OCI-LY1 (cell line): ENCODE results near the gene TAAR9.

Experiments used
- H2AFZ ChIP-seq: fragments of 200-600 bp; sonication (generic), shearing (Covaris generic); 2 replicates; pipeline ENCODE4 v1.6.0; 2014; ENCODE audit warnings: antibody characterized with exemption, mild to moderate bottlenecking, low read length
- H3F3A ChIP-seq: fragments of 200-600 bp; sonication (generic), shearing (Covaris generic); 2 replicates; pipeline ENCODE4 v1.6.0; 2014; ENCODE audit warnings: mild to moderate bottlenecking, antibody characterized with exemption, low read length, moderate library complexity; ENCODE audit not compliant: insufficient read depth
- H3K27ac ChIP-seq: fragments of 200-600 bp; sonication (generic); 2 replicates; pipeline ENCODE4 v1.5.1; 2014; ENCODE audit warnings: low read length, mixed run types, mild to moderate bottlenecking, low read depth; ENCODE audit not compliant: poor library complexity, severe bottlenecking
- H3K27me3 ChIP-seq: fragments of 200-600 bp; sonication (generic); 2 replicates; pipeline ENCODE4 v1.6.0; 2014; ENCODE audit warnings: antibody characterized with exemption, mild to moderate bottlenecking, low read length, moderate library complexity; ENCODE audit not compliant: insufficient read depth
- H3K36me3 ChIP-seq: fragments of 200-600 bp; sonication (generic); 2 replicates; pipeline ENCODE4 v1.6.1; 2014; ENCODE audit warnings: mild to moderate bottlenecking, antibody characterized with exemption, low read length, moderate library complexity, mixed read lengths; ENCODE audit not compliant: insufficient read depth
- H3K4me1 ChIP-seq: fragments of 200-600 bp; sonication (generic); 2 replicates; pipeline ENCODE4 v1.5.1; 2014; ENCODE audit warnings: mild to moderate bottlenecking, low read length, moderate library complexity; ENCODE audit not compliant: insufficient read depth, severe bottlenecking
- H3K4me2 ChIP-seq: fragments of 200-600 bp; sonication (generic), shearing (Covaris generic); 2 replicates; pipeline ENCODE4 v1.6.1; 2014; ENCODE audit warnings: low read length
- H3K4me3 ChIP-seq: fragments of 200-600 bp; sonication (generic); 2 replicates; pipeline ENCODE4 v1.5.1; 2014; ENCODE audit warnings: low read length, low read depth, mild to moderate bottlenecking, mixed read lengths; ENCODE audit not compliant: poor library complexity, severe bottlenecking
- H3K79me2 ChIP-seq: fragments of 200-600 bp; shearing (Covaris generic); 2 replicates; pipeline ENCODE4 v1.6.1; 2016; ENCODE audit warnings: mixed run types, low read length, mixed read lengths; ENCODE audit not compliant: insufficient read depth
- H3K9ac ChIP-seq: fragments of 200-600 bp; sonication (generic), shearing (Covaris generic); 2 replicates; pipeline ENCODE4 v1.6.1; 2014; ENCODE audit warnings: mild to moderate bottlenecking, low read length, mixed read lengths
- H3K9me2 ChIP-seq: fragments of 200-600 bp; sonication (generic), shearing (Covaris generic); 2 replicates; pipeline ENCODE4 v1.6.1; 2014; ENCODE audit warnings: low read depth, mild to moderate bottlenecking, low read length, mixed read lengths
- H3K9me3 ChIP-seq: fragments of 200-600 bp; shearing (Covaris generic); 2 replicates; pipeline ENCODE4 v1.6.1; 2014; ENCODE audit warnings: low read length, mixed read lengths
- H4K20me1 ChIP-seq: fragments of 200-600 bp; sonication (generic), shearing (Covaris generic); 2 replicates; pipeline ENCODE4 v1.6.0; 2016; ENCODE audit warnings: mild to moderate bottlenecking, low read length; ENCODE audit not compliant: insufficient read depth
- CTCF ChIP-seq: fragments of 200-600 bp; sonication (generic), shearing (Covaris generic); IDR thresholded peaks from 2 replicates; pipeline ENCODE4 v1.5.1; 2017; ENCODE audit warnings: mild to moderate bottlenecking, antibody characterized with exemption, low read length, moderate library complexity, mixed read lengths
- EZH2 ChIP-seq: fragments of 200-600 bp; sonication (generic), shearing (Covaris generic); IDR thresholded peaks from 2 replicates; pipeline ENCODE4 v1.8.0; 2017; ENCODE audit warnings: borderline replicate concordance, mixed run types, mild to moderate bottlenecking, antibody characterized with exemption, low read length, moderate library complexity, mixed read lengths

Gene TAAR9

GRCh38 chr6:132498638-132499037, 39.4 kb upstream of the TAAR9 start:
- H3K9me3 ChIP-seq, result 0 out of 2 replicates have a peak, but pooled peaks cover 4% of the 10 kb centered on the region
- peak overlapping the region; percentile 75 for H3K27ac ChIP-seq
- peaks cover 70% of the 10 kb centered on the region for H3K4me1 ChIP-seq
- no peak overlapping the region for H3K4me3 ChIP-seq
- no peaks in the 10 kb centered on the region for H3K27me3 ChIP-seq
- H3K36me3 ChIP-seq, result peaks cover 78% of the 10 kb centered on the region
- peak overlapping the region; percentile 15; the same call in 1 of the 2 replicates for H3K4me2 ChIP-seq
- H4K20me1 ChIP-seq, result no peaks in the 10 kb centered on the region
- no peaks in the 10 kb centered on the region for H3K9me2 ChIP-seq
- peaks cover 8% of the 10 kb centered on the region; the same call in 1 of the 2 replicates for H3F3A ChIP-seq
- H3K79me2 ChIP-seq, result peaks cover 36% of the 10 kb centered on the region
- no peak overlapping the region for H2AFZ ChIP-seq
- TF ChIP-seq EZH2, result no peak
- TF ChIP-seq CTCF, result no peak
- H3K9ac ChIP-seq, result no peak overlapping the region

GRCh38 chr6:132499757-132500156, 38.3 kb upstream of the TAAR9 start:
- Histone ChIP-seq H3K4me1 (peaks cover 77% of the 10 kb centered on the region), H3K27ac (peak overlapping the region; percentile 75), H3K9ac (no peak overlapping the region; the same call in 1 of the 2 replicates), H3K79me2 (peaks cover 36% of the 10 kb centered on the region), H3K4me2 (peak overlapping the region; percentile 20; the same call in 1 of the 2 replicates), H3K36me3 (peaks cover 67% of the 10 kb centered on the region), H3F3A (peaks cover 8% of the 10 kb centered on the region; the same call in 1 of the 2 replicates), H3K9me3 (no peaks in the 10 kb centered on the region), H3K27me3 (no peaks in the 10 kb centered on the region), H3K9me2 (no peaks in the 10 kb centered on the region), H4K20me1 (no peaks in the 10 kb centered on the region), H2AFZ (no peak overlapping the region), H3K4me3 (no peak overlapping the region)
- TF ChIP-seq EZH2 (no peak), CTCF (no peak)

- H3K4me2 ChIP-seq, result peak overlapping the region; percentile 20; the same call in 1 of the 2 replicates
- H3F3A ChIP-seq, result no peaks in the 10 kb centered on the region
- peak overlapping the region; percentile 0; the same call in 1 of the 2 replicates for H3K9ac ChIP-seq
- H3K36me3 ChIP-seq, result peaks cover 58% of the 10 kb centered on the region
- no peak overlapping the region for H2AFZ ChIP-seq
- H3K27me3 ChIP-seq, result no peaks in the 10 kb centered on the region
- H3K79me2 ChIP-seq, result peaks cover 61% of the 10 kb centered on the region
- TF ChIP-seq CTCF, result no peak
- no peak for TF ChIP-seq EZH2
- H3K9me2 ChIP-seq, result no peaks in the 10 kb centered on the region
- H3K9me3 ChIP-seq, result no peaks in the 10 kb centered on the region
- H4K20me1 ChIP-seq, result no peaks in the 10 kb centered on the region
- H3K4me1 ChIP-seq, result peaks cover 80% of the 10 kb centered on the region
- H3K27ac ChIP-seq, result peak overlapping the region; percentile 60
- peak overlapping the region; percentile 25 for H3K4me3 ChIP-seq
Observed at GRCh38 chr6:132504757-132505156, 33.3 kb upstream of the TAAR9 start.
